CD4-positive, CD25-positive, alpha-beta regulatory T cell (primary cell): ENCODE results near the gene ATG4D. TPM values are rescaled to one million over a fixed set of nuclear protein-coding genes. Genes with fewer than 3 reads are reported as not detected.

ENCODE experiments used
- ATAC-seq, 2 donors: fragments of 150-1000 bp; cut with Tn5 transposase; one replicate each; pipeline ENCODE4 v1.10.0; 2021; ENCODE audit warnings: low read depth in 2 of 2, moderate number of reproducible peaks in 2 of 2, moderate library complexity in 1 of 2
- DNase-seq, 3 donors: peaks; one replicate each; pipeline versions ENCODE4 v3.0.0 to v3.0.0-alpha.2; 2012 to 2022; ENCODE audit warnings: mixed read lengths in 1 of 3
- H3K27ac ChIP-seq: one replicate; pipeline ENCODE4 v1.7.0; 2013; ENCODE audit warnings: mild to moderate bottlenecking, low read length; ENCODE audit not compliant: insufficient read depth, poor library complexity, severe bottlenecking
- H3K27me3 ChIP-seq: one replicate; pipeline ENCODE4 v1.7.0; 2013; ENCODE audit warnings: low read length; ENCODE audit not compliant: control insufficient read depth, insufficient read depth
- H3K36me3 ChIP-seq: one replicate; pipeline ENCODE4 v1.7.0; 2013; ENCODE audit warnings: mild to moderate bottlenecking, low read length, moderate library complexity; ENCODE audit not compliant: control insufficient read depth, insufficient read depth
- H3K4me1 ChIP-seq: 2 replicates; pipeline ENCODE4 v1.7.0; 2013; ENCODE audit warnings: mild to moderate bottlenecking, low read length; ENCODE audit not compliant: insufficient read depth, control insufficient read depth, poor library complexity, severe bottlenecking
- H3K4me3 ChIP-seq: one replicate; pipeline ENCODE4 v1.7.0; 2013; ENCODE audit warnings: low read depth, mild to moderate bottlenecking, low read length, moderate library complexity
- H3K9me3 ChIP-seq, 2 experiments: 1 replicate in 1 of 2; 2 replicates in 1 of 2; pipeline ENCODE4 v1.7.0; 2013; ENCODE audit warnings: low read length in 2 of 2, mild to moderate bottlenecking in 1 of 2, moderate library complexity in 1 of 2; ENCODE audit not compliant: control insufficient read depth in 2 of 2
- H3K27ac Mint-ChIP-seq, 3 donors: one replicate each; pipeline ENCODE4 v1.8.0; 2020 to 2022; ENCODE audit warnings: mild to moderate bottlenecking in 3 of 3, mixed read lengths in 3 of 3, moderate library complexity in 2 of 3
- H3K27me3 Mint-ChIP-seq: one replicate; pipeline ENCODE4 v1.8.0; 2022; ENCODE audit warnings: mild to moderate bottlenecking, mixed read lengths
- H3K36me3 Mint-ChIP-seq: one replicate; pipeline ENCODE4 v1.8.0; 2020; ENCODE audit warnings: mixed read lengths
- H3K4me1 Mint-ChIP-seq, 4 donors: one replicate each; pipeline ENCODE4 v1.8.0; 2020 to 2022; ENCODE audit warnings: mixed read lengths in 4 of 4, mild to moderate bottlenecking in 1 of 4
- H3K4me3 Mint-ChIP-seq, 4 donors: one replicate each; pipeline ENCODE4 v1.8.0; 2020 to 2022; ENCODE audit warnings: mild to moderate bottlenecking in 4 of 4, mixed read lengths in 4 of 4, moderate library complexity in 3 of 4
- H3K9me3 Mint-ChIP-seq, 7 donors: one replicate each; pipeline ENCODE4 v1.8.0; 2020 to 2022; ENCODE audit warnings: mixed read lengths in 7 of 7, mild to moderate bottlenecking in 3 of 7, moderate library complexity in 2 of 7
- polyA plus RNA-seq, 4 donors: library from polyadenylated mRNA; unstranded; fragments of 300-500 nt; fragmentation: Illumina TruSeq; gene quantifications; one replicate each; pipeline ENCODE4 v1.2.3, GENCODE V29; 2021
- total RNA-seq: library from RNA; stranded (reverse); gene quantifications from one replicate; pipeline ENCODE4 v1.2.3, GENCODE V29; 2022

The ATG4D gene
- total and polyA plus RNA-seq, 5 donors from 2014 or later = 14.0 to 62.4 (median 15.0) TPM

DNA sequence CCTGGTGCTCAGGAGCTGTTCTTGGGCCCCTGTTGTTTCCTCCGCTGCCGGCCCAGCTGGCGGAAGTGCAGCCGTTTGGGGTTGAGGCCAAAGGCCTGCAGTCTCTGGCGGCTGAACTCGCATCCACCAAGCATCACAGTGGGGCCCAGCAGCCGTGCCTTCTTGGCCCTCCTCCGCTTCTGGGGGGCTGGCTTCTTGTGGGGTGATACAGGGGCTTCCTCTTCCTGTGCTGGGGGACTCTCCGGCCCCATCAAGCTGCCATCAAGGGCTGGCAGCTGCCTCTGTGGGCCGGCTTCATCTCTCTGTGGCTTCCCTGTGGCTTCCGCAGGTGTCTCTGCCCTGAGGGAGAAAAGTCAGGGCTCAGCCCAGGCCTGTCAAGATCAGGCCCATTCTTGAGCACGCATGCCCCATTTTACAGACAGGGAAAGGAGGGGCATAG lies 10.3 kb downstream of the ATG4D start:
- ATAC-seq (peak; percentile 68 to 75), DNase-seq (peak; percentile 19 to 85 (median 56))
- peaks cover 13% of the 10 kb centered on the region for H3K36me3 Mint-ChIP-seq
- peaks cover 7 to 53% (median 12%) of the 10 kb centered on the region in 4 donors for H3K4me1 Mint-ChIP-seq
- peaks cover 53% of the 10 kb centered on the region for H3K36me3 ChIP-seq
- H3K4me3 Mint-ChIP-seq = peak overlapping the region; percentile 78 to 88 (median 82)
- H3K4me1 ChIP-seq = peaks cover 41% of the 10 kb centered on the region
- H3K27ac ChIP-seq = peak overlapping the region; percentile 71
- no peaks in the 10 kb centered on the region for H3K9me3 Mint-ChIP-seq
- no peaks in the 10 kb centered on the region for H3K27me3 ChIP-seq
- H3K4me3 ChIP-seq = no peak overlapping the region
- H3K9me3 ChIP-seq = no peaks in the 10 kb centered on the region
- peak overlapping the region; percentile 92 to 98 (median 96) for H3K27ac Mint-ChIP-seq
- H3K27me3 Mint-ChIP-seq = no peaks in the 10 kb centered on the region

DNA sequence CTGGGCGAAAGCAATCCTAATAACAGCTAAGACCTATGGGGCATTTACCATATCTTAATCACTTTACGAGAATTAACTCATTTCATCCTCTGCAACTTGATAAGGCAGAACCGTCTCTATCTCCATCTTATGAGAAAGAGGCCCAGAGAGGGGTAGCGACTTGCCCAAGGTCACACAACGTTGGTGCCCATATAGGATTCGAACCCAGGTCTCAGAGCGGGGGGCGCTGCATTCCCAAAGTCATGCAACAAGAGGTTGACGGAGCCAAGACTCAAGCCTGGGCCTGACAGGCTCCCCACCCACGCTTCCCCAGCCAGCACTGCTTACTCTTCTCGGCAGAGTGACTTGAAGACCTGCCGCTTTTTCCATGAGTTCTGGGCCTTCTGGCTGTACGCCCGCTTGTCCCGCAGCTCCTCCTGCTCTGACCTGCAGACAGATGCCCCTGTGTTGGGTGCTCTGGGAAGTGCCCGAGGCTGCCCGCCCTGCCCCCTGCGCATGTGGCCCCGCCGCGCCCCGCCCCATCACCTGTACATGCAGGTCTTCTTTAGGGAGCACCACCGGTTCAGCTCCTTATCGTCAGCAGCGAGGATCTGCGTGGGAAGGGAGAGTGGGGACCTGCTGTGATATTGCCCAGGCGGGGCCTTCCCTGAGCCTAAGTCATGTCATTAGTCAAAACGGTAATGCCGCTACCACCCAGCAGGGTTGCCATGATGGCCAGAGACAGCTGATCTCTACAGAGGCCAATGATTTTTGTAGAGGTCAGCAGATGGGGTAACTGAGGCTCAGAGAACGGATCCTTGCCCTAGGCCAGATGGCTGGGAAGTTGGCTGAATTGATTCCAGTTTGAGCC lies 11.3 kb downstream of the ATG4D start:
- peaks cover 41% of the 10 kb centered on the region for H3K4me1 ChIP-seq
- no peaks in the 10 kb centered on the region for H3K27me3 ChIP-seq
- ATAC-seq (no peak), DNase-seq (no peak)
- H3K27me3 Mint-ChIP-seq = no peaks in the 10 kb centered on the region
- H3K4me3 Mint-ChIP-seq = peak overlapping the region in 3 of 4 donors; percentile 80 to 88 (median 85)
- peak overlapping the region; percentile 38 to 96 (median 92) for H3K27ac Mint-ChIP-seq
- H3K27ac ChIP-seq = peak overlapping the region; percentile 71
- H3K36me3 ChIP-seq = peaks cover 59% of the 10 kb centered on the region
- H3K4me3 ChIP-seq = no peak overlapping the region
- no peaks in the 10 kb centered on the region for H3K9me3 Mint-ChIP-seq
- H3K4me1 Mint-ChIP-seq = peaks cover 7 to 50% (median 12%) of the 10 kb centered on the region in 4 donors
- H3K36me3 Mint-ChIP-seq = peaks cover 17% of the 10 kb centered on the region
- no peaks in the 10 kb centered on the region for H3K9me3 ChIP-seq

DNA sequence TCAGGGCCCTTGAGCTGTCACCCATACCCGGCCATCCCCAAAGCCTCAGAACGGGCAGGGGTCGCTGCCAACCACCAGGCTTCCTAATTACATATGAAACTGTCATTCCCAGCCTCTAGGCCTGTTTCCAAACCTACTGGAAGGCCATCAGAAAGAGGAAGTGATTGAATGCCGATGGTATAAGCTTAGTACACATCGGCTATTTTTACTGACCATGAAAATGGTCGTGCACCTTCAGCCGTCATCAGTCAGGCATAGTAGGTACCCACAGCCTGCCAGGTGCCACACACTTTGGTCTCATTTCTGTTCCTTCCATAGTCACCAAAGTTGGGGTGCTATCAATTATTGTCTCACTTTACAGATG lies 11.9 kb downstream of the ATG4D start:
- Histone ChIP-seq H3K27me3 (no peaks in the 10 kb centered on the region), H3K27ac (peak overlapping the region; percentile 45), H3K4me3 (no peak overlapping the region), H3K4me1 (peaks cover 41% of the 10 kb centered on the region), H3K9me3 (no peaks in the 10 kb centered on the region), H3K36me3 (peaks cover 62% of the 10 kb centered on the region)
- Mint-ChIP-seq H3K9me3 (no peaks in the 10 kb centered on the region), H3K27ac (peak overlapping the region in 2 of 3 donors; percentile 32 to 65), H3K36me3 (peaks cover 17% of the 10 kb centered on the region), H3K27me3 (no peaks in the 10 kb centered on the region), H3K4me3 (peak overlapping the region in 2 of 4 donors; percentile 54 to 77), H3K4me1 (peaks cover 7 to 48% (median 12%) of the 10 kb centered on the region in 4 donors)
- DNase-seq = no peak
- ATAC-seq = no peak

DNA sequence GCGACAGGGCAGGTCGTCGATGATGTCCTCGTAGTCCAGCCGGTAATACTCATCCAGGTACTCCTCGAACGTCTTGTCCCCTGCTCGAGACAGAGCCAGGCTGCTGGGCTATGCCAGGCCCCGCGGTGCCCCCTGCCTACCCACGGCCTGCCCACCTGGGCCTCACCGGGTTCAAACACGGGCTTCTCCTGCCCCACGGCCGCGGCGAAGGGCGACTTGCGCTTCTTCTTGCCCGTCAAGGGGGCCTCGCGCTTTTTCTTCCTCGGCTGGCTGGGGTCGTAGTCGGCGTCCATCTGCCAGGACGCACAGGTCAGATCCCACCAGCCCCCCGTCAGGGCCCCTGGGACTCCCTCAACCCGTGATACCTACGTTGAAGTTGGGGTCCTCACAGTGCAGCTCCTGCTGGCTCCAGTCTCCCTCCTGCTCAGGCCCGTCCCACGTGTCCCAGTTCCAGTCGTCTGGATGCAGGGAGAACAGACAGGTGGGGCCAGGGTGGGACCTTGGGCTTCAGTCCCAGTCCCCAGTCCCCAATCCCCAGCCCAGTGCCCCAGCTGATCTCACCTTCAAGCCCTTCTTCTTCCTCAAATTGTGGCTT lies 14.0 kb downstream of the ATG4D start:
- peak overlapping the region in 2 of 3 donors; percentile 36 to 52 for H3K27ac Mint-ChIP-seq
- DNase-seq = no peak
- Histone ChIP-seq H3K9me3 (no peaks in the 10 kb centered on the region), H3K4me1 (peaks cover 34% of the 10 kb centered on the region), H3K36me3 (peaks cover 63% of the 10 kb centered on the region), H3K4me3 (no peak overlapping the region), H3K27me3 (no peaks in the 10 kb centered on the region), H3K27ac (no peak overlapping the region)
- no peaks in the 10 kb centered on the region for H3K27me3 Mint-ChIP-seq
- ATAC-seq = no peak
- H3K9me3 Mint-ChIP-seq = no peaks in the 10 kb centered on the region
- H3K4me1 Mint-ChIP-seq = peaks cover 7 to 47% (median 12%) of the 10 kb centered on the region in 4 donors
- peak overlapping the region in 1 of 4 donors; percentile 19 for H3K4me3 Mint-ChIP-seq
- H3K36me3 Mint-ChIP-seq = peaks cover 20% of the 10 kb centered on the region

DNA sequence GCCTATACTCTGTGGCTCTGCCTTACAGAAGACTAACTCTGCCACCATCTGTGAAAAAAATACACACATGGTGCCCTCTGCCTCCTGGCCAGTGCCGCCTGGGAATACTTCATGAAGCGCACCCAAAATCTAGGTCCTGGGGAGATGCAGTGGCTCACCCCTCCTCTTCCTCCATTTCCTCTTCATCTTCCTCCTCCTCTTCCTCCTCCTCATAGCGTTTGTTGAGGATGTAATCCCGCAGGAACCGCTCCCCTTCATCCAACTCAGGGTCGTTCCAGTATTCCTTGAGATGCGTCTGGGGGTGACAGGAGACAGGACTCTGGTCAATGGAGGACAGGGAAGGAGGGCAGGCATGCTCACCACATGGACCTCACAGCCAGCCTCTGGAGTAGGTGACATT lies 16.4 kb downstream of the ATG4D start:
- Mint-ChIP-seq H3K27ac (no peak overlapping the region), H3K4me3 (peak overlapping the region in 1 of 4 donors; percentile 21), H3K36me3 (peaks cover 17% of the 10 kb centered on the region), H3K4me1 (peaks cover 0 to 36% (median 10%) of the 10 kb centered on the region in 4 donors), H3K9me3 (no peaks in the 10 kb centered on the region), H3K27me3 (no peaks in the 10 kb centered on the region)
- peaks cover 50% of the 10 kb centered on the region for H3K36me3 ChIP-seq
- no peak overlapping the region for H3K4me3 ChIP-seq
- H3K27ac ChIP-seq = no peak overlapping the region
- ATAC-seq (no peak), DNase-seq (no peak)
- no peaks in the 10 kb centered on the region for H3K27me3 ChIP-seq
- no peaks in the 10 kb centered on the region for H3K9me3 ChIP-seq
- H3K4me1 ChIP-seq = peaks cover 21% of the 10 kb centered on the region

DNA sequence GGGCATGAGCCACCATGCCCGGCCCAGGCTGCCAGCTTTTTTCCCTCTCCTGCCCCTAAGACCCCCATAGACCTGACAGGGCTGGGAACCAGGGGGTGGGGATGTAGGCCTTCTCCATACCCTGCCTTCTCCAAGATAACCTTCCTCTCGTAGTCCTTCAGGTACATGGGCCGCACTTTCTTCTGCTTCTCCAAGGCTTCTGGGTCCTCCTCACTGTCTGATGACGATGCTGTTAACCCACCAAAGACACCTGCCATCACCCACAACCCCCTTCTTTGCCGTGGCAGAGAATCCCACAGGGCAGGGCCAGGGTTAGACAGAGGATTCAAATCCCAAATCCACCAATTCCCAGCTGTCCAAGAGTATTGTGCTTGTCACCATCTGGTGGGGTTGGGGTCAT lies 18.9 kb downstream of the ATG4D start:
- no peak overlapping the region for H3K27ac ChIP-seq
- H3K4me3 ChIP-seq = no peak overlapping the region
- H3K27me3 ChIP-seq = no peaks in the 10 kb centered on the region
- no peak for DNase-seq
- H3K27me3 Mint-ChIP-seq = peaks cover 7% of the 10 kb centered on the region
- H3K36me3 Mint-ChIP-seq = peaks cover 12% of the 10 kb centered on the region
- peaks cover 8 to 46% (median 26%) of the 10 kb centered on the region in 4 donors for H3K4me1 Mint-ChIP-seq
- no peak overlapping the region for H3K4me3 Mint-ChIP-seq
- no peaks in the 10 kb centered on the region for H3K9me3 Mint-ChIP-seq
- peak overlapping the region in 1 of 3 donors; percentile 31 for H3K27ac Mint-ChIP-seq
- no peaks in the 10 kb centered on the region for H3K9me3 ChIP-seq
- peaks cover 32% of the 10 kb centered on the region for H3K36me3 ChIP-seq
- no peak for ATAC-seq
- peaks cover 33% of the 10 kb centered on the region for H3K4me1 ChIP-seq

DNA sequence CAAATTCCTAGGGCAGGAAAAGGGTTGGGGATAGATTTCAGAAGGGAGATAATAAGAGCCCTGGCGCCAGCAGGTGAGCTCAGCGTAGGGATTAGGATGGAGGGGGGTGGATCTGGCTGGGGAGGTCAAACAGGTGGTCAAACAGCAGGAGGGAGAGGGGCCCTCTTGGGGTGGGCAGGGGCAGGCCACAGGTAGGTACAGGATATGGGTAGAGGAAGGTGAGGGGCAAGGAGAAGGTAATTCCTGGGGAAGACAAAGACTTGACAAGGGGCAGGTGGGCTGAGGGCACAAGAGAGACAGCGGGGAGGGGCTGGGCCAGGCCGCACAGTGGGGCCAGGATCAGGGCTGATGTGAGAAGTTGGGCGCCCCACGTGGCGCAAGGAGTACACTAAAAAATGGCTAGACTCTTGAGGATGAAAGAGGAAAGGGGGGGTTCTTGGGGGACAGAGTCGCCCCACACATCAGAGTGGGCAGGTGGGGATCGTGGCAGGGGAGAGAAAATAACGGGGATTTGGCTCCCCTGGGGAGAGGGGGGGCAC lies 21.4 kb downstream of the ATG4D start:
- Mint-ChIP-seq H3K27ac (peak overlapping the region; percentile 96 to 99 (median 99)), H3K27me3 (peaks cover 13% of the 10 kb centered on the region), H3K9me3 (peaks cover 0 to 2% (median 0%) of the 10 kb centered on the region in 7 donors), H3K4me3 (peak overlapping the region; percentile 94 to 97 (median 94)), H3K4me1 (peaks cover 8 to 56% (median 31%) of the 10 kb centered on the region in 4 donors), H3K36me3 (peaks cover 3% of the 10 kb centered on the region)
- Histone ChIP-seq H3K27ac (peak overlapping the region; percentile 91), H3K27me3 (no peaks in the 10 kb centered on the region), H3K36me3 (peaks cover 15% of the 10 kb centered on the region), H3K4me3 (peak overlapping the region; percentile 55), H3K9me3 (no peaks in the 10 kb centered on the region), H3K4me1 (peaks cover 44% of the 10 kb centered on the region)
- ATAC-seq (no peak), DNase-seq (peak; percentile 27 to 76 (median 43))
